Activated CD4-positive, alpha-beta T cell treated with anti-CD3 and anti-CD28 coated beads for 36 hours (primary cell): ENCODE data around the gene MRPL17. TPM values are rescaled to one million over a fixed set of nuclear protein-coding genes. Genes with fewer than 3 reads are reported as not detected.

Experiments
- ATAC-seq: fragments of 200-7000 bp; cut with Tn5 transposase; one replicate; pipeline ENCODE4 v1.10.0; 2021; ENCODE audit warnings: mild to moderate bottlenecking, moderate library complexity
- CTCF ChIA-PET: fragments of 350-600 bp; sonication (Branson Sonifier 250); formaldehyde crosslinking; loops from one replicate; lab custom pipeline; 2021; ENCODE audit warnings: antibody characterized with exemption; lab: Charles Lee
- POLR2A ChIA-PET: fragments of 350-600 bp; sonication (Branson Sonifier 250); formaldehyde crosslinking; loops from one replicate; lab custom pipeline; 2021; ENCODE audit warnings: antibody characterized with exemption, inconsistent platforms; lab: Charles Lee
- DNase-seq: peaks from one replicate; pipeline ENCODE4 v3.0.0-alpha.2; 2020
- H3K27ac Mint-ChIP-seq: one replicate; pipeline ENCODE4 v1.8.0; 2021; ENCODE audit warnings: mixed read lengths
- H3K27me3 Mint-ChIP-seq: one replicate; pipeline ENCODE4 v1.8.0; 2021; ENCODE audit warnings: mixed read lengths
- H3K36me3 Mint-ChIP-seq: one replicate; pipeline ENCODE4 v1.8.0; 2021; ENCODE audit warnings: low read depth, mixed read lengths
- H3K4me1 Mint-ChIP-seq: one replicate; pipeline ENCODE4 v1.8.0; 2021; ENCODE audit warnings: mixed read lengths
- H3K4me3 Mint-ChIP-seq: one replicate; pipeline ENCODE4 v1.8.0; 2021; ENCODE audit warnings: mild to moderate bottlenecking, moderate library complexity, mixed read lengths
- H3K9me3 Mint-ChIP-seq: one replicate; pipeline ENCODE4 v1.8.0; 2021; ENCODE audit warnings: low read depth, mixed read lengths
- intact Hi-C, 2 experiments: fragments of 100-400 bp; cut with DNase I in 1 of 2; cut with micrococcal nuclease in 1 of 2; formaldehyde crosslinking; loops; one replicate each; pipeline versions ENCODE4 v1.14.2 to v1.15.1; 2022 to 2024; cut with DNase I, micrococcal nuclease
- total RNA-seq, 2 experiments: library from RNA; stranded (reverse); gene quantifications; one replicate each; pipeline ENCODE4 v1.2.3, GENCODE V29; 2021

MRPL17 gene
- total RNA-seq, 2 experiments from 2014 or later = 118 to 156 TPM

DNA sequence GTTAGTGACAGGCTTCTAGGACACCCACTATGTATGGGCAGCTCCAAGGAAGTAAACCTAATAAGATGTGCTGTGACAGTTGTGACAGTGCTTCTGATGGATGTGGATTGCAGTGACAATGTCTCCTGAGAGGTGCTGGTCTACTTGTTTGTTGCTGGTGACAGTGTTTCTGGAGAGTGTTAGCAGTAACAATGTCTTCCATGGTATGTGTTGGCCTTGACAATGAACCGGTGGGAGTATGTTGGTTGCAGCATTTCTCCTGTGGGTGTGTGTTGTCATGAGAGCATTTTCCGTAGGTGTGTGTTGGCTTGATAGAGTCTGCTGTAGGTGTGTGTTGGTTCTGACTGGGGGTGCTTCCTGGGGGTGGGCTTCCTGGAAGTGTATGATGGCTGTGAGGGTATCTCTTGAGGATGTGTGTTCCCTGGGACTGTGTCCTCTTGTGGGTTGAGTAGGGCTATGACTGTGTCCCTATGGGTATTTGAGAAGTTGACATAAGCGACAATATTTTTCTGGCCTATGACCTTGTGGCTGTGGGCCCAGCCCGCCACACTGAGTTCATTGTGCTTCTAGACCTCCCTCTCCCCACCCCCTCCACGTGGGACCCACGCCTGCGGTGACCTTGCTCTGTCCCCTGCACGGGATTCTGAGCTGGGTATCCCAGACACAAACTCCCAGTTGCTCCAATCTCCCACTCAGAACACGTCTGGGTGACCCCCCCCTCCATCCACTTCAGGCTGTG lies 28.7 kb downstream of the MRPL17 start:
- ChIA-PET POLR2A (no interaction called here), CTCF (no interaction called here)
- Mint-ChIP-seq H3K4me3 (no peak overlapping the region), H3K27me3 (peaks cover 10% of the 10 kb centered on the region), H3K4me1 (peaks cover 4% of the 10 kb centered on the region), H3K36me3 (no peaks in the 10 kb centered on the region), H3K9me3 (no peaks in the 10 kb centered on the region), H3K27ac (no peak overlapping the region)
- DNase-seq (peak; percentile 12), ATAC-seq (peak; percentile 13)
- intact Hi-C loops = no loop called here

DNA sequence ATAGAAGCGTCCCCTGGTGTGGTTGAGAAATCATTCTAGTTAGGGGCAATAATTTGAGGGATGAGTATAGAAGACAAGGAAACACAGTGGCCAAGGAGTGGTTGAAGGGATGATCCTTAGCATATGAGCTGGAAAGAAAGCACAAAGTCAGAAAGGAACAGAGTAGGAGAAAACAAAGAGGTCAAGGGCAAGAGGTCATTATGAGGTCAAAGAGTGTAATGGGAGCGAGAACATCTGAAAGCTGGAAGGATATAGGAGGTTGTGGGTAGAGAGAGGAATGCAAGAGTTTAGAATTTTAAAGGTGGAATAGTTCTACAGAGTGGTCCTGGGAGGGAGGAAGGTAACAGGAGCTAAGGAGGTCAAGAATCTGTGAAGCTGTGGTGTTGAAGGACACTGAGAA lies 29.5 kb downstream of the MRPL17 start:
- ChIA-PET CTCF (no interaction called here), POLR2A (interaction anchor here (0.7 kb wide), 1 partner anchor 18 kb away, joined by 3 read pairs; no protein-coding TSS in a partner anchor)
- Mint-ChIP-seq H3K9me3 (no peaks in the 10 kb centered on the region), H3K4me1 (peaks cover 4% of the 10 kb centered on the region), H3K27ac (no peak overlapping the region), H3K36me3 (no peaks in the 10 kb centered on the region), H3K4me3 (no peak overlapping the region), H3K27me3 (peaks cover 10% of the 10 kb centered on the region)
- no peak for ATAC-seq
- DNase-seq = no peak
- intact Hi-C loops = no loop called here

DNA sequence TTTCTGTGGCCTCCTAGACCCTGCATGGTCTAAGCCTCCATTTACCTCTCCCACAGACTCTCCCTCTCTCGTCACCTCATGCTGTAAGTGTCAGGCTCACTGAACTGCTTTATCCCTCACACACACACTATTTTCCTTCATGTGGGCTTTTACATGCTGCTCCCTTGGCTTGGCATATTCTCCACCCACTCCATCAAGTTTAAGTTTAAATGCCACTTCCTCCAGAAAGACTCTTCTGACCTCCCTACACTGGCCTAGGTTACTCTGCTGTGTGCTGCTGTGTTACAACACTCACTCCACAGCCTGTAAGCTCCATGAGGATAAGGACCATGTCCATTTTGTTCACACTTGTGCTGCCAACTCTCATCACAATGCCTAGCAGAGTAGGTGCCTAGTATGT lies 30.0 kb downstream of the MRPL17 start:
- Mint-ChIP-seq H3K4me1 (peaks cover 4% of the 10 kb centered on the region), H3K36me3 (no peaks in the 10 kb centered on the region), H3K9me3 (no peaks in the 10 kb centered on the region), H3K27ac (no peak overlapping the region), H3K27me3 (peaks cover 10% of the 10 kb centered on the region), H3K4me3 (no peak overlapping the region)
- no peak for DNase-seq
- intact Hi-C loops = no loop called here
- no peak for ATAC-seq
- ChIA-PET CTCF (no interaction called here), POLR2A (interaction anchor here (0.7 kb wide), 1 partner anchor 18 kb away, joined by 3 read pairs; no protein-coding TSS in a partner anchor)

DNA sequence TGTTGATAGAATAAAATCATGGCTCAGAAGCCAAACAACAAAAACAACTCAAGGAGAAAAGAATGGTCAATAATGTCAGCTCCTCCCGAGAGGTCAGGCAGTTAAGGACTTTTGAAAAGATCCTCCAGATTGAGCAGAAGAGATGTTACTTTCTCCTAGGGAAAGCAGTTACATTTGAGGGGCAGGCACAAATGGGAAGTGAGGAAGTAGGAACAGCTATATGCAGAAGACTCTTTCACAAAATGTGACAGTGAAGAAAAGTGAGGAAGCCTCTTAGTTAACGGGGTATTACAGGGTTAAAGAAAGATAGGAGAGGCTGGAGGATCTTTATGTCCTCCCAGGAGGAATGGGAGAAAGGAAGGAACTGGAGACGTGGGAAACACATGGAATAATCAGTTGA lies 31.0 kb downstream of the MRPL17 start:
- ATAC-seq (no peak), DNase-seq (no peak)
- H3K36me3 Mint-ChIP-seq = no peaks in the 10 kb centered on the region
- H3K4me3 Mint-ChIP-seq = no peak overlapping the region
- H3K27me3 Mint-ChIP-seq = peaks cover 10% of the 10 kb centered on the region
- peaks cover 4% of the 10 kb centered on the region for H3K4me1 Mint-ChIP-seq
- intact Hi-C loops = no loop called here
- ChIA-PET POLR2A (no interaction called here), CTCF (interaction anchor here (0.7 to 1.0 kb wide), 2 partner anchors 16 to 273 kb away, joined by 3 to 9 read pairs; no protein-coding TSS in a partner anchor)
- H3K27ac Mint-ChIP-seq = no peak overlapping the region
- no peaks in the 10 kb centered on the region for H3K9me3 Mint-ChIP-seq

DNA sequence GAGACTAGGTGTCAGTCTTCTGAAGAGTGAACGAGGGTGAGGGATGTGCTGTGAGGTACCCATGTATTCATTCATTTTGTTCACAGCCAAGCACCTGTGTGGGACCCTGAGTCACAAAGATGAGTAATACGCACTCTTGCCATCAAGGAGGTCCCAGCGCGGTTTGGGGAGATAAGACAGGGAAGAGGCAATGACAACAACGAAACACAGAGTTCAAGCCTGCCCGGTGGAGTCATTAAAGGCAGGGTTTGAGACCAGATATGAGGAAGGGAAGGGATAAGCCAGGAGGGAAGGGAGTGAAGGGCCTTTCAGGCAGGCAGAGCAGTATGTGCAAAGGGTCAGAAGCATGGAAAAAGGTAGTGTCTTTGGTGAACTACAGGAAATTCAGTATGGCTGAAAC lies 32.2 kb downstream of the MRPL17 start:
- Mint-ChIP-seq H3K36me3 (no peaks in the 10 kb centered on the region), H3K9me3 (no peaks in the 10 kb centered on the region), H3K4me1 (peaks cover under 1% of the 10 kb centered on the region), H3K27ac (no peak overlapping the region), H3K4me3 (no peak overlapping the region), H3K27me3 (peaks cover under 1% of the 10 kb centered on the region)
- ATAC-seq = peak; percentile 75
- peak; percentile 60 for DNase-seq
- intact Hi-C loops = no loop called here
- ChIA-PET POLR2A (no interaction called here), CTCF (interaction anchor here (0.6 to 1.5 kb wide), 2 partner anchors 17 to 21 kb away, joined by 3 to 4 read pairs; no protein-coding TSS in a partner anchor)

DNA sequence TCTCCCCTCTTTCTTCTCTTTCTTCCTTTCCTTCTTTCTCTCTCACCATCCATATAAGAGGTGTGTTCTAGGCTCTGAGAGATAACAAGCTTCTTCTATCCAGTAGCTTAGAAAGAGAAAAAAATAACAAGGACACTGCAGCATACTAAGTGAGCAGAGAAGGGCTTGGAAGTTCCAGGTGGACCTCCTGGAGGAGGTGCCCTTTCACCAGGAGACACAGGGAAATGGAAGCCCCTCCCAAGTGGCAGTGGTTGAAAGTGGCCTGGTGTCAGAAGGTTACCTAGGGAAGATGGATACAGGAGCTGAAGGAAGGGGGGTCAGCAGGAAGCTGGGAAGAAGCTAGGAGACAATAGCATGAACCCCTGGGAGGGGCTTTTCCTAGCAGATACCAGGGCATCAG lies 33.0 kb downstream of the MRPL17 start:
- no peak overlapping the region for H3K4me3 Mint-ChIP-seq
- H3K27ac Mint-ChIP-seq = no peak overlapping the region
- DNase-seq (no peak), ATAC-seq (no peak)
- H3K27me3 Mint-ChIP-seq = no peaks in the 10 kb centered on the region
- no peaks in the 10 kb centered on the region for H3K4me1 Mint-ChIP-seq
- H3K36me3 Mint-ChIP-seq = no peaks in the 10 kb centered on the region
- ChIA-PET CTCF (interaction anchor here (0.6 to 1.5 kb wide), 8 partner anchors 18 to 271 kb away, joined by 3 to 5 read pairs (median 3); partner anchors contain the start of genes MRPL17 and TPP1), POLR2A (interaction anchor here (0.8 kb wide), 1 partner anchor 51 kb away, joined by 3 read pairs; no protein-coding TSS in a partner anchor)
- intact Hi-C loops = no loop called here
- no peaks in the 10 kb centered on the region for H3K9me3 Mint-ChIP-seq

DNA sequence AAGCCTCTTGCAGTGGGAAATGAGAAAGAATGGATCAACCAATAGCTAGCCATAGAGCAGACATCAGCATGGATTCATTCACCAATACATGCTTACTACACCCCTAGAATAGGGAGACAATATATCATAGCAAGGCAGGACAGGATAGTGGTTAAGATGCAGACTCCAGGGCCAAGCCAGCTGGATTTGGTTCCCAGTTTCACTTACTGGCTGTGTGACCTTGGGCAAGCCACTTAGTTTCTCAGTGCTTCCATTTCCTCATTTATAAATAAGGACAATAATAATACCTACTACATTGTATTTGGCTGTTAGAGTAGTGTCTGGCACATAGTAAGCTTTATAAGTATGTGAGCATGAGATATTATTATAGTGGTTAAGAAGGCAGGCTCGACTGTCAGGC lies 34.6 kb downstream of the MRPL17 start:
- Mint-ChIP-seq H3K4me1 (no peaks in the 10 kb centered on the region), H3K27ac (no peak overlapping the region), H3K4me3 (no peak overlapping the region), H3K27me3 (no peaks in the 10 kb centered on the region), H3K36me3 (no peaks in the 10 kb centered on the region), H3K9me3 (no peaks in the 10 kb centered on the region)
- DNase-seq (no peak), ATAC-seq (no peak)
- ChIA-PET CTCF (interaction anchor here (0.8 to 1.9 kb wide), 2 partner anchors 19 to 27 kb away, joined by 4 to 6 read pairs; no protein-coding TSS in a partner anchor), POLR2A (no interaction called here)
- intact Hi-C loops = no loop called here

DNA sequence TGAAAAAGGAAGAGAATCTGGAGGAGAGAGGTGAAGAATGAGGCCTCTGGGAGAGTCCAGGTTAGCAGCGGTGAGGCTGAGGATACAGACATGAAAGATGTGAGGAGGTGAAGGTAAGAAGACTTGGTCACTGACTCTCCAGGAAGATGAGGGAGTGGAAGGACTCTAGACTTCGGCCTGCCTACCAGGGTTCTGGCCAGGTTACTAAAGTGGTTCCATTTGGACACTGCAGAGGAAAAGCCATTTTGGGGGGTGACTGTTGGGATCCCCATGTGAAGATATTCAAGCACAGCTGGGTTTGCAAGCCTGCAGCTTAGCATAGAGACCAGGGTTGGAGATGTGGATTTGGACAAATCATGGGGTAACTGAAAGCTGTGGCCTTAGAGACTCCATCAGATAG lies 35.3 kb downstream of the MRPL17 start:
- Mint-ChIP-seq H3K27ac (no peak overlapping the region), H3K4me1 (no peaks in the 10 kb centered on the region), H3K27me3 (no peaks in the 10 kb centered on the region), H3K4me3 (no peak overlapping the region), H3K9me3 (no peaks in the 10 kb centered on the region), H3K36me3 (no peaks in the 10 kb centered on the region)
- DNase-seq = no peak
- POLR2A ChIA-PET = no interaction called here
- no peak for ATAC-seq
- CTCF ChIA-PET = interaction anchor here (0.8 to 1.9 kb wide), 4 partner anchors 21 to 36 kb away, joined by 3 to 6 read pairs (median 4); partner anchors contain the start of gene TAF10
- intact Hi-C loops = loop anchor here in 1 of 2 experiments (1.0 kb wide), 1 partner anchor 29 kb away; the partner anchor contains the start of gene TPP1

DNA sequence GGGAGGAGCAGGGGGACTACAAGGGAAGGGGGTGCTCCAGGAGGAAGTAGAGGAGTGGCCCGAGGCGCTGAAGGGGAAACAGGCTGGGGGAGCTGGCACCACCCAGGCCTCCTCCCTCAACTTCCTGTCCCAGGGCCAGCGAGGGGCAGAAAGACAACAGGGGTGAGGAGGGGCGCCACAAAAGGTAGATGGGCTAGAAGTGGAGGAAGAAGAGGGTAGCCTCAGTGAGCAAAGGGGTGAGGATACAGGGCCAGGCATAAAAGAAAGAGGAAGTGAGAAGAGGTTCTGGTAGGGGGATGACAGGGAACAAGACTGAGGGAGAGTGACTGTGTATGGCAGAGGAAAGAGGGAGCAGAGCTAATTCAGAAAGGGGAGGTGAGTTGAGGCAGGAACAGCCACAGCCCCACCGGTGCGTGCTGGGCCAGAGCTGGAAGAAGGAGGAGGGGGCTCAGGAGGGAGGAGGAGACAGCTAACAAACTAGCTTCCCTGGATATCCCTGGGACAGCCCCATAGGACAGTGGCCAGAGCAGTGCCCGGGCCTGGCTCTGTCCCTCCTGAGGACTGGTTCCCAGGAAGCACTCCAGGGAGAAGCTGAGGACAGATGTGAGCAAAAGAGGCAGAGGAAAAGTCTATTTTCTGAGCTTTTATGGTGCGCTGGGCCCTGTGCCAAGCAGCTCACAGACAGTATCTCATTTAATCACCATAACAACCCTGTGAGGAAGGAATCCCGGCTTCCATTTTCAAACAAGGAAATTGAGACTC lies 36.0 kb downstream of the MRPL17 start:
- DNase-seq (peak; percentile 43), ATAC-seq (peak; percentile 54)
- Mint-ChIP-seq H3K36me3 (no peaks in the 10 kb centered on the region), H3K27me3 (no peaks in the 10 kb centered on the region), H3K9me3 (no peaks in the 10 kb centered on the region), H3K4me1 (no peaks in the 10 kb centered on the region), H3K27ac (no peak overlapping the region), H3K4me3 (no peak overlapping the region)
- ChIA-PET CTCF (interaction anchor here (0.8 to 1.2 kb wide), 7 partner anchors 10 to 45 kb away, joined by 3 to 5 read pairs (median 3); partner anchors contain the start of gene TAF10), POLR2A (no interaction called here)
- intact Hi-C loops = loop anchor here in 1 of 2 experiments (1.0 kb wide), 1 partner anchor 28 kb away; the partner anchor contains the start of gene TPP1

DNA sequence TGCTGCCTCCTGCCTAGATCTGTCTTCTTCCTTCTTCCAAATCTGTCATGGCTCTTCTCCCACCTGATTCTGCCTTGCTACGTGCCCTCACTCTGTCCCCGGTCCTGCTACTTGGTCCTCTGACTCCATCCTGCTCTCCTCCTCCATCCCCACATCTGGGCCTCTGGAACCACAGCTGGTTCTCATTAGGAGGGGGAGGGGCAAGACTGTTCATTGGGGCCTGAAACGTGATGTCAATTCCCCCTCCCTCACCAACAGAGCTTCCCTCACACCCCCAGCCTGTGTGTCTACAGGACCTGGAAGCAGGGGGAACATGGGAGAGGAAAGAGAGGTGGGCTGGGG lies 36.6 kb downstream of the MRPL17 start:
- H3K27me3 Mint-ChIP-seq = no peaks in the 10 kb centered on the region
- peak; percentile 7 for ATAC-seq
- H3K27ac Mint-ChIP-seq = no peak overlapping the region
- ChIA-PET CTCF (interaction anchor here (0.9 to 1.2 kb wide), 5 partner anchors 11 to 44 kb away, joined by 3 to 5 read pairs (median 3); no protein-coding TSS in a partner anchor), POLR2A (no interaction called here)
- no peaks in the 10 kb centered on the region for H3K36me3 Mint-ChIP-seq
- no peaks in the 10 kb centered on the region for H3K4me1 Mint-ChIP-seq
- DNase-seq = no peak
- H3K4me3 Mint-ChIP-seq = no peak overlapping the region
- H3K9me3 Mint-ChIP-seq = no peaks in the 10 kb centered on the region
- intact Hi-C loops = no loop called here

DNA sequence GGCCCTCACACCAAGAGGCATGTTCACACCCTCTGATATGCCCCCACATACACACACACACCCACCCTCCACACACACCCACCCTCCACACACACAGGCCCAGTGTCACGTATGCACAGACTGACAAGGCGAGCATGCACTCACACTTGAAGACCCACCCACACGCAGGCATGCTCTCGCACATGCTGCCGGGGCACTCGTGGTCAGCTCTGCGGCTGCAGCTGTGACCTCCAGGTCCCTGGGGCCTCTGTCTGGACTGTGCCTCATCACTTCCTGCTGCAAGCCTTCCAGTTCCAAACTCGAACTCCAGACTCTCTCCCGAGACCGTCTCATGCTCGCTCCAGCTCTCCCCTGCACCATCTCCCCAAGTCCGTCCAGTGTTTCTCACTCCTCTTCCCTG lies 37.1 kb downstream of the MRPL17 start:
- ChIA-PET CTCF (interaction anchor here (1.1 to 1.2 kb wide), 3 partner anchors 22 to 44 kb away, joined by 3 to 5 read pairs (median 3); no protein-coding TSS in a partner anchor), POLR2A (no interaction called here)
- Mint-ChIP-seq H3K9me3 (no peaks in the 10 kb centered on the region), H3K27me3 (no peaks in the 10 kb centered on the region), H3K4me1 (no peaks in the 10 kb centered on the region), H3K27ac (no peak overlapping the region), H3K36me3 (no peaks in the 10 kb centered on the region), H3K4me3 (no peak overlapping the region)
- ATAC-seq (no peak), DNase-seq (peak; percentile 23)
- intact Hi-C loops = no loop called here
